ENCODE data around the gene TRIM75.
"Not testable (repeated sequence)": the region's sequence is repeated elsewhere in the genome, so short reads cannot be mapped to it uniquely, and the experiment has no call there.

Gene TRIM75

DNA sequence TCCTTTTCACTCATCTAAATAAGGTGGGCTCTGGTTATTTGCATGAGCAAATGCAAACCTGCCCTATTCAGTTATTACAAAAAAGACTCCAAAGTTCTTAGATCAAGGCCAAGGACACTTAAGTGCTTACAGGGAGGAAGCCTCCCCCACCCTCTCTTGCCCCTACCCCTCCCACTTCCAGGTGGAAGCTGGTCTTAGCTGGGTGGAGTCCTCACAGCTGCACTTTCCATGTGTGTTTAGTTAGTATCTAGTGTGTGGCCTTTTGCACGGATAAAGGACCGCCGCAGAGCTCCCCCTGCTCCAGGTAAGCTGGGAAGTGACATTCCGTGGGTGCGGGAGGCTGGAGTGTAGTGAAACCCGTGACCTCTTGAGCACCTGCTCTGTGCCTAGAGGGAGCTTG is at the start of gene TRIM75:
Gene TRIM75 (plus strand): TSS at position 222 of the 400 bp plus-strand sequence. CDS start 5,282 bp downstream, outside the sequence.
- no peak for DNase-seq

- DNase-seq: no peak
These were observed 48.2 kb upstream of the TRIM75 start for GRCh38 chr4:165005352-165005925.

DNA sequence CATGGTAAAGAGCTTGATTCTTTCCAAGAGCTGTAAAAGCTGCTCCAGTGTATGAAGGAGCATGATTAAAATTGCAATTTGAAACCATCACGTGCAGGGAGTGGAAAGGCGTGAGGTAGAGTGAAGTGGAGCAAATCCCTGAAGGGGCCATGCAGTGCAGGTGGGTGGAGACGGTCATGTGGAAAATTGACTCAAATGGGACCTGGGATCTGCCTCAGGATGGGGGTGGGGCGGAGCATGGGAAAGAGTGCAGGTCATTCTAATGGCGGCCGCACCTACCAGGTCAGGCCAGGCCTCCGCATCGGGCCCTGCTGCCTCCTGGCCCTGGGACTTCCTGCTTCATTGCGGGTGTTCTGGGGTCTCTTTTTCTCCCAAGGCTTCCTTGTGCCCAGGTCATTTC is 47.2 kb upstream of the TRIM75 start:
- DNase-seq: no peak

GRCh38 chr4:165006886-165007285 is 46.8 kb upstream of the TRIM75 start:
- no peak for DNase-seq

DNA sequence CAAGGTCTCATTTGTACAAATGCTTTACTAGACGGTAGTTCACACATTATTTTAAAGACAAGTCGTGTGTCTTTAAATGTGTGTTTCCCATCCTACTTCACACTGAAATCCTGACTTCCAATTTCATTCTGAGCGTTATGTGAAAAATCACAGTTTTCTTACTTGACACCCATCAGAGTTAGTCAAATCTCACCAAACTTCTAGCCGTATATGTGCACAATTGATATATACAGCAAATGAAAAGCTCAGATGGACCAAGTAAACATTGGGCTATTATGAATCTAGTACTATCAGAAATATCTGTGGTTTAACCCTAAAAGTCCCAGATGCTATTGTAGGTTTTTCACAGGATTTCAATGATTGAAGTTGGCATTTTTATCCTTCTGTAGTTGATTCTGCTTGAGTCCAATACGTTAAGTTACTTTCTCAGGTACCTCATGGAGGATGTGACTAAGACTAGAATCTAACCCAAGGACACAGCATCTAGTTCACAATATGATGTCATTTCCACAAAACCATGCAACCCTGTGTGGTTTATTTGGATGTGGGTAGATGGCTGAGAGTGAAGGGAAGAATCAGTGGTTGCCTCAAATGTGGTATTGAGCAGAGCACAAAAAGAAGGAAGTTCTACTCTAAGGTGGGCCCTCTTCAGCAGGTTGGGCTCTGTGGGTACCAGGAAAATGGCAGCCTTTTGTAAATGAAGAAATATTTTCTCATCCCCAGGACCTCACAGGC is 44.0 kb upstream of the TRIM75 start:
- DNase-seq: no peak

- DNase-seq: no peak
These were observed 43.2 kb upstream of the TRIM75 start for GRCh38 chr4:165010487-165010886.

GRCh38 chr4:165010991-165011390 is 42.7 kb upstream of the TRIM75 start:
- no peak for DNase-seq

GRCh38 chr4:165011403-165011802 is 42.3 kb upstream of the TRIM75 start:
- no peak for DNase-seq

GRCh38 chr4:165013691-165014090 is 40.0 kb upstream of the TRIM75 start:
- no peak for DNase-seq

DNA sequence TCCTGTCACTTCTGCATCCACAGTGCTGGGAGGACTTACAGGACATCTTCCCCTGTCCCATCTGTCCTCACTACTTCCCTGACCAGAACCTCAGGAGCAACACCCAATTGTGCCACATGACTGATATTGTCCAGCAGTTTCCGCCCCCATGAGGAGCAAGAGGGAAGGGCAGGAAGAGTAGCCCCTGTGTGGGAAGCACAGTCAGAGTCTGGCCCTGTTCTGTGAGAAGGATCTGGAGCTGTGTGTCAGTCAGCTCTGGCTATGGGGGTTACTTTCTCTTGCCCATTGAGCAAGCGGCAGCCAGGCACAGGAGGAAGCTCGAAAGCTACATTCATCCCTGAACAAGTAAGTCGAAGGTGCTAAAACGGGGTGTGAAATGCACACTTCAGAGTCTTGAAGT is 36.7 kb upstream of the TRIM75 start:
- DNase-seq: no peak

- DNase-seq: not testable (repeated sequence)
These were observed 33.7 kb upstream of the TRIM75 start for GRCh38 chr4:165019995-165020394.

DNA sequence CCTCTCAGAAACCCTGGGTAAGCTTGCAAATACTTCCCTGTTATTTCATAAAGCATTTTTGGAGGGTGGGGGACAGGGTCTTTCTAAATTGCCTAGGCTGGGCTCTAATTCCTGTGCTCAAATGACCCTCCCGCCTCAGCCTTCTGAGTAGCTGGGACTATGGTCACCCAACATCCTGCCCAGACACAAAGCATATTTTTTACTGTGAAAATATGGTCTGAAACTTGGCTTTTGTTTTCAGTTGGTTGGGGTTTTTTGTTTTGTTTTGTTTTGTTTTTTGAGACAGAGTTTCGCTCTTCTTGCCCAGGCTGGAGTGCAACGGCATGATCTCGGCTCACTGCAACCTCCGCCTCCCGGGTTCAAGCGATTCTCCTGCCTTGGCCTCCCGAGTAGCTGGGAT is 27.9 kb upstream of the TRIM75 start:
- DNase-seq: not testable (repeated sequence)

DNA sequence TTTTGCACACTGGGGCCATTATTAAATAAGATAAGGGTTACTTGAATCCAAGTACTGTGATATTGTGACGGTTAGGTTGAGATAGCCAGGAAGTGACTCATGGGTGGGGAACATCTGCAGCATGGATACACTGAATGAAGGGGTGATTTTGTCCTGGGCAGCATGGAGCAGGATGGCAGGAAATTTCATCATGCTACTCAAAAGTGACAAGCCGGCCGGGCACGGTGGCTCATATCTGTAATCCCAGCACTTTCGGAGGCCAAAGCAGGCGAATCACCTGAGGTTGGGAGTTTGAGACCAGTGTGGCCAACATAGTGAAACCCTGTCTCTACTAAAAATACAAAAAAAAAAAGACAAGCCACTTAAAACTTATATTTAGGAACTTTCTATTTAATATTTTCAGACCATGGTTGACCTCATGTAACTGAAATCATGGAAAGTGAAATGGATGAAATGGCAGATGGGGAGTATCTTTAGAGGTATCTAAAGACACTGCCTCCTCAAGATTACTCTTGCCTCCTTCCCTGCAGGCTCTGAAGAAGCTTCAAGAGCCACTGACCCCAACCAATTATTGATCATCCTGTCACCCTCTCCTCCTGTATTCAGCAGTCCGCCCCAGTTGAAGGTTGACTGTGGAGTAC is 25.8 kb upstream of the TRIM75 start:
- DNase-seq: no peak

- no peak for DNase-seq
These were observed 22.0 kb upstream of the TRIM75 start, which contains the start of gene TRIM60 for GRCh38 chr4:165031436-165032211. Gene TRIM60, plus strand, starts transcription at chr4:165031999. Its CDS starts 8,074 bp downstream, at chr4:165040073.

- DNase-seq: no peak
These were observed 5.5 kb upstream of the TRIM75 start for GRCh38 chr4:165048170-165048569.

- no peak for DNase-seq
These were observed 1.0 kb upstream of the TRIM75 start for GRCh38 chr4:165052627-165053026.

DNA sequence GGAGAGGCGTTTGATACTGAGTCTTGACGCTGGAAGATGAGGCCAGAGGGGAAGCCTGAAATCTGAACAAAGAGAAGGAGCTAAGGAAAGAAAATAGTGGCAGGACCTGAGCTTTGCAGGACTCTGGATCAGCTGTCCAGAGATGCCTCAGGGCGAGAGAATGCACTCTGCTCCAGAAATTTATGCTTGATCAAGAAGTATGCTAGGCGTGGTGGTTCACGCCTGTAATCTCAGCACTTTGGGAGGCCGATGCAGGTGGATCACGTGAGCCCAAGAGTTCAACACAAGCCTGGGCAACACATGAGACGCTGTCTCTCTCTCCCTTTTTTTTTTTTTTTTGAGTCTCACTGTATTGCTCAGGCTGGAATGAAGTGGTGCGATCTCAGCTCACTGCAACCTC is 1.9 kb downstream of the TRIM75 start:
- no peak for DNase-seq

DNA sequence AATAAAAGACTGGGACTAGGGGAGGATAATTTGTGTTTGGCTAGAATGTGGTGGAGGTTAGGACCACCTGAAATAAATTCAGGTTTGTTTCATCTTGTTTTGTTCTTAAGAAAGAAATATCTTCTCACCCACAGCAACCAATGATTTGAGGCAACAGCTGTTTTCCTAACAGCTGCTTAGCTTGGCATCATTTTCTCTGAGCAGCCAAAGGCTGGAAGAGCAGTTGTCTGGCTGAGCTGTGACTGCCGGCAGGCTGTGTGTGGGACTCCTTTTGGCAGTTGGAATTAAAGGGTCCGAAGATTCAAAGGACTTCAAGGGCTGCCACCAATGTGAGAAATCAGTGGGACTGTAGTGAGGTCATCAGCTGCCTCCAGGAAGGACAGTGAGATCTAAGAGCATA is 5.0 kb downstream of the TRIM75 start:
- no peak for DNase-seq

DNA sequence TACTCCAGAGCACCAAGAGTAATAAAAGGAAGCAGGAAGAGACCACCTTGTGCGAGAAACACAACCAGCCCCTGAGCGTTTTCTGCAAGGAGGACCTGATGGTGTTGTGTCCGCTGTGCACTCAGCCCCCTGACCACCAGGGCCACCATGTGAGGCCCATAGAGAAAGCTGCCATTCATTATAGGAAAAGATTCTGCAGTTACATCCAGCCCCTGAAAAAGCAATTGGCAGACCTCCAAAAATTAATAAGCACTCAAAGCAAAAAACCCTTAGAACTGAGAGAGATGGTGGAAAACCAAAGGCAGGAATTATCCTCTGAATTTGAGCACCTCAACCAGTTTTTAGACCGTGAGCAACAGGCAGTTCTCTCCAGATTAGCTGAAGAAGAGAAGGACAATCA is 5.7 kb downstream of the TRIM75 start:
- no peak for DNase-seq

GRCh38 chr4:165060938-165061337 is 7.3 kb downstream of the TRIM75 start:
- no peak for DNase-seq

DNA sequence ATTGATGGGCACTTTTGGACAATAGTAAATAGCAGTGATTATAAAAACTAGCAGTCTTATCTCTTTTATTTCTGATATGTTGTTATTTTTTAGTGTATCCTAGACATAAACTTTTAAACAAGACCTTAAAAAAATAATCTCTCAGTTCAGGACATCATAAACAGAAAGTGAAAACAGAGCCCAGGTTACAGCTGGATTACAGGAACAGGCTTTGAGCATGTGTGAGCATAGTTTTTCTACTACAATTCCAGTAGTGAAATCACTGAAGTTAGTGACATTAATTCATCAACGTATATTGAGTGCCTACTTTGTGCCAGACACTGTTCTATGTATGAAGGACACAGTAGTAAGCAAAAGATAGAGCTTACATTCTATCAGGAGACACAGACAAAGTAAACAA is 16.9 kb downstream of the TRIM75 start:
- DNase-seq: no peak

DNA sequence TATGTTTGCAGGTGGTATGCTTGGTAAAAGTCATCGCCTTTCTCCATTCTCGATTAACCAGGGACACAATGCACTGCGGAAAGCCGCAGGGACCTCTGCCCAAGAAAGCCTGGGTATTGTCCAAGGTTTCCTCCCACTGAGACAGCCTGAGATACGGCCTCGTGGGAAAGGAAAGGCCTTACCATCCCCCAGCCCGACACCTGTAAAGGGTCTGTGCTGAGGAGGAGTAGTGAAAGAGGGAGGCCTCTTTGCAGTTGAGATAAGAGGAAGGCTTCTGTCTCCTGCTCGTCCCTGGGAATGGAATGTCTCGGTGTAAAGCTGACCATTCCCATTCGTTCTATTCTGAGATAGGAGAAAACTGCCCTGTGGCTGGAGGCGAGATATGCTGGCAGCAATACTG is 19.7 kb downstream of the TRIM75 start:
- DNase-seq: not testable (repeated sequence)

GRCh38 chr4:165077034-165077578 is 23.4 kb downstream of the TRIM75 start:
- DNase-seq: no peak
